Tibial artery (tissue), 4 donors: ENCODE results near the gene SH3RF3.
A peak's percentile ranks its signal among the peaks of the same experiment; 100 is the strongest.

ENCODE experiments used
- DNase-seq, 2 donors: peaks; one replicate each; pipeline ENCODE4 v3.0.0-alpha.2; 2019
- H3K27ac ChIP-seq, 2 donors: fragments of 200-600 bp; sonication (generic) in 1 of 2; 1 replicate in 1 of 2; 2 replicates in 1 of 2; pipeline ENCODE4 v1.5.1; 2018 to 2019; ENCODE audit warnings: mild to moderate bottlenecking in 1 of 2
- H3K27me3 ChIP-seq, 2 donors: fragments of 200-600 bp; sonication (generic) in 1 of 2; one replicate each; pipeline versions ENCODE4 v1.5.1 to v1.6.0; 2016 to 2019
- H3K36me3 ChIP-seq, 3 donors: fragments of 200-600 bp; sonication (generic) in 2 of 3; one replicate each; pipeline ENCODE4 v1.5.1; 2016 to 2019; ENCODE audit warnings: mild to moderate bottlenecking in 2 of 3
- H3K4me1 ChIP-seq, 4 donors: fragments of 200-600 bp; sonication (generic) in 2 of 4; 1 replicate in 3 of 4; 2 replicates in 1 of 4; pipeline ENCODE4 v1.5.1; 2016 to 2019
- H3K4me3 ChIP-seq, 2 donors: fragments of 200-600 bp; sonication (generic) in 1 of 2; 1 replicate in 1 of 2; 2 replicates in 1 of 2; pipeline ENCODE4 v1.5.1; 2018 to 2019; ENCODE audit warnings: mild to moderate bottlenecking in 2 of 2
- H3K9me3 ChIP-seq, 3 donors: fragments of 200-600 bp; sonication (generic) in 1 of 3; one replicate each; pipeline ENCODE4 v1.5.1; 2016 to 2019
- intact Hi-C: fragments of 100-400 bp; cut with DNase I; formaldehyde crosslinking; loops from one replicate; pipeline ENCODE4 v1.15.0; 2023; ENCODE audit warnings: low total_unique reads
- TF ChIP-seq, protein P1 (sequence below), 2 experiments: fragments of 200-600 bp in 1 of 2; fragments of 450-650 bp in 1 of 2; IDR thresholded peaks; one replicate each; pipeline ENCODE4 v1.5.1; 2017 to 2019; ENCODE audit warnings: antibody characterized with exemption in 2 of 2, mild to moderate bottlenecking in 1 of 2, moderate library complexity in 1 of 2

SH3RF3 gene

DNA sequence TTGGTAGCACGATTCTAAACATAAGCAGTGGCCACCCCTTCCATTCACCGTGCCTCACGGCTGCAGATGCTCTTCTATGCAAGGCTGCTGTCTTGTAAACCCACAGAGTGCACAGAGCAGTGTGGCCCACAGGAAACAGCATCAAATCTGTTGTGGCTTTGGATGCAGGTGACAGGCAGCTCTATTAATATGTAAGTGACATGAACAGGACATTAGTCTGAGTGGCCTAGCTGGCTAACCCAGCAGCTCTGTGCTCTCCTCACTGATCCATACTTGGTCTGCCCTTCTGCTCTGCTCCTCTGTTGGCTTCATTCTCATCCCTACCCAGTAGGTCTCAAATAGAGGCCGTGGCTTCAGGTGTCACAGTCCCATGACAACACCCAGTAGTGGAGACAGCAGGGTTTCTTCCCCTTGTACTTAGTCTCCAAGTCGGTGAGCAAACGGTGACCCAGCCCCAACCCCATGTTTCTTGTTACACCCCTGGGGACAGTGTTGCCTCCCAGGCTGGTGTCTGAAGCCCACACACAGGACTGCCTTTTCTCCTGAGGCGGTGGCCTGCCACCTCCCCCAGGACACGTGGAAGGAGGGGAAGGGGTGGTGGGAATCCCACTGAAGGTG lies 5.8 kb downstream of the SH3RF3 start:
- Histone ChIP-seq H3K27me3 (no peaks in the 10 kb centered on the region), H3K9me3 (no peaks in the 10 kb centered on the region), H3K27ac (no peak overlapping the region), H3K4me3 (no peak overlapping the region), H3K4me1 (peaks cover 0 to 56% (median 10%) of the 10 kb centered on the region in 4 donors), H3K36me3 (no peaks in the 10 kb centered on the region)
- intact Hi-C loops, result no loop called here
- TF ChIP-seq, protein P1, sequence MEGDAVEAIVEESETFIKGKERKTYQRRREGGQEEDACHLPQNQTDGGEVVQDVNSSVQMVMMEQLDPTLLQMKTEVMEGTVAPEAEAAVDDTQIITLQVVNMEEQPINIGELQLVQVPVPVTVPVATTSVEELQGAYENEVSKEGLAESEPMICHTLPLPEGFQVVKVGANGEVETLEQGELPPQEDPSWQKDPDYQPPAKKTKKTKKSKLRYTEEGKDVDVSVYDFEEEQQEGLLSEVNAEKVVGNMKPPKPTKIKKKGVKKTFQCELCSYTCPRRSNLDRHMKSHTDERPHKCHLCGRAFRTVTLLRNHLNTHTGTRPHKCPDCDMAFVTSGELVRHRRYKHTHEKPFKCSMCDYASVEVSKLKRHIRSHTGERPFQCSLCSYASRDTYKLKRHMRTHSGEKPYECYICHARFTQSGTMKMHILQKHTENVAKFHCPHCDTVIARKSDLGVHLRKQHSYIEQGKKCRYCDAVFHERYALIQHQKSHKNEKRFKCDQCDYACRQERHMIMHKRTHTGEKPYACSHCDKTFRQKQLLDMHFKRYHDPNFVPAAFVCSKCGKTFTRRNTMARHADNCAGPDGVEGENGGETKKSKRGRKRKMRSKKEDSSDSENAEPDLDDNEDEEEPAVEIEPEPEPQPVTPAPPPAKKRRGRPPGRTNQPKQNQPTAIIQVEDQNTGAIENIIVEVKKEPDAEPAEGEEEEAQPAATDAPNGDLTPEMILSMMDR (IDR thresholded peaks at IDR 0.05), result no peak
- DNase-seq, result peak in 1 of 2 donors; percentile 49

DNA sequence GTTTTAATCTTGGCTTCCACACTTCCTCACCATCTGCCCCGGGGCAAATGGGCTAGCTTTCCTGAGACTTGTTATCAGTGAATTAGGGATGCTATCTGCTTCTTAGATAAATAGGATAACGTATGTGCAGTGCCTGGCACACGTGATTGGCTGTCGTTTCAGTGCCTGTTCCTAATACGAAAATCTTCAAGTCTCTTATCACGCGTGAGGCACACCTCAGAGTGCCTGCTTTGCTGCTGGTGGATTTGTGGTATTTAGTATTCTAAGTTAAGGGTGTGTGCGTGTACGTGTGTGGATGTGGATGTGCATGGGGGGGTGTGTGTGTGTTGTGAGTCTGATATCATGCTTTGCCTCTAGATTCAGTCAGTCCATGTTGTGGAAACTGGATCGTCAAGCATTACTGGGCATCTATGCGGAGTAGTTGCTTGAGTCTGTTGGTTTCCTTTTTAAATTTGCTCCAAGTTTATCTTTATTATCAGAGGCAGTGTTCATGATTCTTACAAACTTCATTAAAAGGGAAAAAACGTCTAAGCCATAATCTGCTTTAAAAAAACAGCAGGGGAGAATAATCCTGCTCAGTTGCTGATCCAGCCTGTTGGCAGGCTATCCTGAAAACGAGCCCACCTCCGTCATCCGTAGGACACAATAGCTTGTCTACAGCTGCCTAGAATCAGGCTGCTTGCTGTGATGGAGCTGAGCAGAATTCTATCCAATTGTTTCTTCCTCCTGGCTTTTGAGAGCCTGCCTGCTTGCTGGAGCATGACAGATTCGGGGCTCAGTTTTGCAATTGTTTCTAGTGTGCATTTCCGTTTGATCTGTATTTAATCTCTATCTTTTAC lies 6.6 kb downstream of the SH3RF3 start:
- TF ChIP-seq, protein P1 (IDR thresholded peaks at IDR 0.05), result no peak
- no peak for DNase-seq
- intact Hi-C loops, result no loop called here

DNA sequence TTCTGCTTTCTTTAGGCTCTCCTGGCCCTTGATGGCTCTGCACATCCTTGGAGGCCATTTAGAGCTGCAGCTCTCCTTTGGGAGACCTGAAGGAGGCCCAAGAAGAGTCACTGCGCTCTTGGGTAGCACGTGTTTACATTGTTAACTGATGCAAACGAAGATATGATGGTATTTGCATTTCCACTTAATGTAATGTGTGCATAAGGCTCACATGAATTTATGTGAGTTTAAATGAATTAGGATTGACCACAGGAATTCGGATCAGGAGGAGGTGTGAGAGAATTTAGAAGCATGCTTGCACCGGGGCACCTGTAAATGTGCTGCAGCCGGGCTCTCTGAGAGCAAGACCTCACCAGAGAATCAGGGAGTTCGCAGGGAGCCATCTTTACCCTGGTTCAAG lies 7.5 kb downstream of the SH3RF3 start:
- intact Hi-C loops, result no loop called here
- no peaks in the 10 kb centered on the region for H3K36me3 ChIP-seq
- H3K27me3 ChIP-seq, result no peaks in the 10 kb centered on the region
- peaks cover 0 to 43% (median 8%) of the 10 kb centered on the region in 4 donors for H3K4me1 ChIP-seq
- no peaks in the 10 kb centered on the region for H3K9me3 ChIP-seq
- H3K27ac ChIP-seq, result no peak overlapping the region
- H3K4me3 ChIP-seq, result no peak overlapping the region
- DNase-seq, result no peak
- TF ChIP-seq, protein P1 (IDR thresholded peaks at IDR 0.05), result no peak

More for the DNA sequence above, 6.6 kb downstream of the SH3RF3 start:
- Histone ChIP-seq H3K4me1 (peaks cover 0 to 53% (median 10%) of the 10 kb centered on the region in 4 donors), H3K27me3 (no peaks in the 10 kb centered on the region), H3K4me3 (no peak overlapping the region), H3K9me3 (no peaks in the 10 kb centered on the region), H3K36me3 (no peaks in the 10 kb centered on the region), H3K27ac (no peak overlapping the region)

DNA sequence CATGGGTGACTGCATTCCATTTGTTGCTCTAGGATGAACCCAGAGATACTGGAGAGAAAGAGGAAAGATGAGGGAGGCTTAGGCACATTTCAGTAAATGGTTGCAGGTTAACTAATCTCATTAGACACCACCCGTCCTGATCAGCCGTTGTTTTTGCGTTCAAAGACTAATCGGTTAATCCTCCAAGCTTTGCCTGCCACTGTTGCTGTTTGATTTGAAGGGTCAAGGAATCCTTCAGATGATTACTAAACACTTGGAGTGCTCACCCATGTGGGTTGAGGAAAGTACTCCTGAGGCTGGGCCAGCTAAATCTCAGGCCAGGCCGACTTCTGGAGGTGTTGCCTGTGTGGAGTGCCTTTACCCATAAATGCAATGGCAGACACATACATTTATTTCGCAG lies 8.6 kb downstream of the SH3RF3 start:
- intact Hi-C loops, result no loop called here
- no peaks in the 10 kb centered on the region for H3K27me3 ChIP-seq
- peaks cover 0 to 33% (median 6%) of the 10 kb centered on the region in 4 donors for H3K4me1 ChIP-seq
- DNase-seq, result no peak
- no peaks in the 10 kb centered on the region for H3K9me3 ChIP-seq
- H3K4me3 ChIP-seq, result no peak overlapping the region
- H3K36me3 ChIP-seq, result no peaks in the 10 kb centered on the region
- TF ChIP-seq, protein P1 (IDR thresholded peaks at IDR 0.05), result no peak
- H3K27ac ChIP-seq, result no peak overlapping the region

DNA sequence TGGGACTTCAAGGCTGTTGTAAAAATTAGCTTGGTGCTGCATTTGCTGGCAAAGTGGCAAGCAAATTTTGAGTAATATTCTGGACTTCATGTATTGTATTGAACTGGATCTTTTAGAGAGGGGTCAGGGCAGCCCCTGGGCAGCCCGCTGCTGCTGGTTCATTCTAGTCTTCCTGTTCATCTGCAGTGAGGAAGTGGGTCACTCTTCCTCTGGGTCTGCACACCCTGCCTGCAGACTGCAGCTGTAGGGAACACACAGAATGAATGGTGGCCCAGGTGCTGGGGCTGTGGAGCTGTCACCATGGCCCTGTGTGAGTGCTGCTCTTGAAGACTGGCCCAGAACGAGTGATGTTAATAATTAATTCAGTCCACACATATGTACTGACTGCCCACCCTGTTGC lies 9.4 kb downstream of the SH3RF3 start:
- Histone ChIP-seq H3K36me3 (no peaks in the 10 kb centered on the region), H3K27ac (no peak overlapping the region), H3K4me1 (peaks cover 0 to 26% (median 6%) of the 10 kb centered on the region in 4 donors), H3K27me3 (no peaks in the 10 kb centered on the region), H3K4me3 (no peak overlapping the region), H3K9me3 (no peaks in the 10 kb centered on the region)
- TF ChIP-seq, protein P1 (IDR thresholded peaks at IDR 0.05), result no peak
- DNase-seq, result peak in 1 of 2 donors; percentile 46
- intact Hi-C loops, result no loop called here
